ENCODE measurements around the gene KIAA1671.

DNA sequence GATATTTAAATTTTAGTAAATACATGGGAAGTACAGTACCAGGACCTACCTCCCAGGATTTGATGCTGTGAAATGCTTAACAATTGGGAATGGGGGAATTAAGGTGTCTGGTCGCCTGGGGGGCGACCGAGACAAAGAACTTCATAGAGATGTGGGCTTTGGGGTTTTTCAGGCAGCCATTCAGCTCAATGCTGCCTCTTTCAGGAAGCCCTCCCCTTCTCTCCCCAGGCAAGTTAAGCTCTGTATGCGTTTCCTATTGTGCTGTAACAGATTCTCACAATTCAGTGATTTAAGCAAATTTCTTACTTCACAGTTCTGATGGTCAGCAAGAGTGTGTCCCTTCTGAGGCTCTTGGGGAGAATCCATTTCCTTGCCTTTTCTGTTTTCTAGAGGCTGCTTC is 53.8 kb downstream of the KIAA1671 start:
- TF ChIP-seq GATA3 (IDR thresholded peaks at IDR 0.05; ENCODE audit: low read depth, low read length) = no peak
- no peak for TF ChIP-seq GATA2 (IDR thresholded peaks at IDR 0.05; ENCODE audit: low read depth, low read length)
